Sigmoid colon (tissue), 3 donors: ENCODE measurements around the gene STUB1.

ENCODE experiments used
- CTCF ChIP-seq, 4 experiments: fragments of 450-650 bp in 3 of 4; fragments of 200-600 bp in 1 of 4; IDR thresholded peaks; one replicate each; pipeline ENCODE4 v1.5.1; 2016 to 2019; ENCODE audit warnings: antibody characterized with exemption in 4 of 4, mild to moderate bottlenecking in 3 of 4, moderate library complexity in 2 of 4
- POLR2A ChIP-seq, 2 donors: fragments of 450-650 bp; IDR thresholded peaks; one replicate each; pipeline ENCODE4 v1.6.1; 2016; ENCODE audit warnings: antibody characterized with exemption in 2 of 2, mild to moderate bottlenecking in 2 of 2, moderate library complexity in 2 of 2

GRCh38 chr16:720990-721764 lies 41.0 kb downstream of the STUB1 start, which contains the start of gene ANTKMT:
- TF ChIP-seq POLR2A (IDR thresholded peaks at IDR 0.05) (no peak), CTCF (IDR thresholded peaks at IDR 0.05) (no peak)
